PFSK-1 (cell line): ENCODE measurements around the gene LAMB1.

ENCODE experiments used
- FOXP2 ChIP-seq: optimal IDR thresholded peaks from 2 replicates; pipeline ENCODE3; 2011; ENCODE audit warnings: borderline replicate concordance, control low read depth, inconsistent platforms; ENCODE audit not compliant: insufficient read depth; ENCODE audit errors: extremely low read length, extremely low read depth
- POLR2AphosphoS5 ChIP-seq: IDR thresholded peaks from 2 replicates; pipeline ENCODE4 v1.6.1; 2012; ENCODE audit warnings: low read depth, mild to moderate bottlenecking, control low read depth, low read length, moderate library complexity
- REST ChIP-seq, 2 experiments: IDR thresholded peaks; 2 replicates each; pipeline versions ENCODE4 v1.6.1 to v1.8.0; 2011 to 2012; ENCODE audit warnings: low read depth in 2 of 2, low read length in 2 of 2, control low read depth in 1 of 2, inconsistent platforms in 1 of 2, mild to moderate bottlenecking in 1 of 2, moderate library complexity in 1 of 2; ENCODE audit not compliant: insufficient read depth in 1 of 2
- SIN3A ChIP-seq: IDR thresholded peaks from 2 replicates; pipeline ENCODE4 v1.6.1; 2012; ENCODE audit warnings: mild to moderate bottlenecking, low read length, moderate library complexity, borderline replicate concordance; ENCODE audit not compliant: insufficient read depth
- TAF1 ChIP-seq: IDR thresholded peaks from 2 replicates; pipeline ENCODE4 v1.6.1; 2012; ENCODE audit warnings: low read length, control low read depth, borderline replicate concordance; ENCODE audit not compliant: insufficient read depth

GRCh38 chr7:107884066-107884818 lies 118.7 kb downstream of the LAMB1 start:
- TF ChIP-seq REST (IDR thresholded peaks at IDR 0.05; ENCODE audit: insufficient read depth in 1 of 2, low read depth in 2 of 2, low read length in 2 of 2): no peak
- TF ChIP-seq POLR2AphosphoS5: no peak
- no peak for TF ChIP-seq TAF1
- TF ChIP-seq SIN3A: no peak
- TF ChIP-seq FOXP2: no peak
